ENCODE measurements around the gene KRT86. TPM values are rescaled to one million over a fixed set of nuclear protein-coding genes. Genes with fewer than 3 reads are reported as not detected.

KRT86 gene
- total and polyA plus RNA-seq, 2 of the 8 experiments (the other 6 are each of a cell fraction or from before 2014, with no cell fraction given) = 0.12 TPM; not detected in 1

GRCh38 chr12:52258335-52258901 lies 16.0 kb upstream of the KRT86 start:
- H4K20me1 ChIP-seq (replicated peaks in 1 of 2; ENCODE audit: control insufficient read depth in 1 of 2, insufficient read depth in 2 of 2, low read length in 2 of 2) = no peaks in the 10 kb centered on the region
- H3K23ac ChIP-seq (ENCODE audit: insufficient read length) = no peak overlapping the region
- H2AK5ac ChIP-seq (ENCODE audit: low read depth, low read length) = no peak overlapping the region
- H4K91ac ChIP-seq (replicated peaks; ENCODE audit: insufficient read length, low read length) = no peak overlapping the region
- no peak overlapping the region for H2BK120ac ChIP-seq (replicated peaks; ENCODE audit: low read depth, low read length)
- H3K4me1 ChIP-seq (replicated peaks in 1 of 4; ENCODE audit: control insufficient read depth in 3 of 4, insufficient read depth in 4 of 4, low read length in 3 of 4) = peaks cover 0 to 6% (median under 1%) of the 10 kb centered on the region in 4 experiments; a peak in 3 of 7 replicates
- FAIRE-seq (no peak), DNase-seq (ENCODE audit: low read depth in 1 of 2, low spot score in 2 of 2) (peak in 1 of 2 experiments; percentile 75)
- H3K9me3 ChIP-seq (ENCODE audit: insufficient read depth in 2 of 2, low read depth in 1 of 2, low read length in 1 of 2) = peaks cover 2 to 7% of the 10 kb centered on the region in 2 experiments; a peak in 2 of 4 replicates
- H2BK20ac ChIP-seq (ENCODE audit: low read length) = no peak overlapping the region
- H3K27me3 ChIP-seq (replicated peaks in 1 of 4; ENCODE audit: control insufficient read depth in 3 of 4, extremely low read depth in 1 of 4, insufficient read depth in 3 of 4, low read length in 3 of 4) = peaks cover 14 to 44% (median 37%) of the 10 kb centered on the region in 4 experiments
- 39% methylated on average over 23 of the region's 72 CpGs; no CpG with 5 or more reads in 1 of the 2 experiments for WGBS, 2 experiments (ENCODE audit: extremely low coverage in 1 of 2, insufficient coverage in 1 of 2, insufficient read length in 1 of 2, insufficient replicate concordance in 2 of 2, low coverage in 1 of 2, low lambda C conversion rate in 2 of 2, missing lambda C conversion rate in 1 of 2)
- no peak overlapping the region for H3K4ac ChIP-seq (replicated peaks; ENCODE audit: insufficient read length, low read depth, low read length)
- H2BK5ac ChIP-seq (ENCODE audit: low read depth, low read length) = no peak overlapping the region
- H3K14ac ChIP-seq (ENCODE audit: insufficient read length) = no peak overlapping the region
- no peaks in the 10 kb centered on the region for H3K79me1 ChIP-seq (ENCODE audit: low read depth, low read length)
- H2AFZ ChIP-seq (ENCODE audit: low read length) = no peak overlapping the region
- no peaks in the 10 kb centered on the region for H3K36me3 ChIP-seq (ENCODE audit: control insufficient read depth in 2 of 4, insufficient read depth in 4 of 4, low read length in 3 of 4)
- H3K18ac ChIP-seq (ENCODE audit: extremely low read depth, low read length) = no peak overlapping the region
- no peak overlapping the region for H3K9ac ChIP-seq (replicated peaks in 1 of 4; ENCODE audit: extremely low read depth in 1 of 4, low read depth in 3 of 4, low read length in 3 of 4)
- no peak overlapping the region for H2BK12ac ChIP-seq (ENCODE audit: low read depth, low read length)
- peak overlapping the region in 3 of 4 experiments; percentile 7 to 44 (median 26); a peak in 4 of 8 replicates for H3K4me3 ChIP-seq (ENCODE audit: extremely low read depth in 1 of 4, insufficient read depth in 2 of 4, low read depth in 3 of 4, low read length in 4 of 4)
- peaks cover 3% of the 10 kb centered on the region; the same call in 1 of the 2 replicates for H3K23me2 ChIP-seq (ENCODE audit: low read depth, low read length)
- H4K8ac ChIP-seq (ENCODE audit: extremely low read depth, insufficient read depth, low read length) = no peak overlapping the region
- no peak overlapping the region for H3K27ac ChIP-seq (ENCODE audit: low read depth, low read length)
- H2BK15ac ChIP-seq (ENCODE audit: low read length) = no peak overlapping the region
- no peak overlapping the region for H3K56ac ChIP-seq (replicated peaks; ENCODE audit: insufficient read length, low read depth, low read length)
- no peaks in the 10 kb centered on the region for H3K79me2 ChIP-seq (ENCODE audit: control insufficient read depth in 1 of 2, insufficient read depth in 2 of 2, low read length in 2 of 2)
- H3K4me2 ChIP-seq (ENCODE audit: insufficient read depth in 1 of 2, low read depth in 2 of 2, low read length in 2 of 2) = peak overlapping the region; percentile 43 to 58; a peak in 3 of 4 replicates
- CTCF ChIA-PET (ENCODE audit: partially characterized antibody) = interaction anchor here (0.7 to 12.4 kb wide), 17 partner anchors 9 to 803 kb away, joined by 3 to 105 read pairs (median 4); partner anchors contain the start of gene KRT82
- H4K5ac ChIP-seq (ENCODE audit: insufficient read length, low read depth, low read length) = no peak overlapping the region
- POLR2A ChIA-PET (ENCODE audit: partially characterized antibody) = interaction anchor here (0.8 kb wide), 1 partner anchor 12 kb away, joined by 3 read pairs; no protein-coding TSS in a partner anchor
- TF ChIP-seq MAX (IDR thresholded peaks at IDR 0.05) = peak; percentile 46; the same call in 1 of the 2 replicates
- TF ChIP-seq NANOG (IDR thresholded peaks at IDR 0.05; ENCODE audit: insufficient read depth, low read depth, low read length, poor library complexity, severe bottlenecking) = no peak
- peak in 1 of 3 experiments; percentile 6; a peak in 1 of 4 replicates for TF ChIP-seq CTCF (IDR thresholded peaks at IDR 0.05; ENCODE audit: control extremely low read depth in 1 of 3, insufficient read depth in 1 of 3, low read depth in 1 of 3, low read length in 3 of 3)
- peak; percentile 75; the same call in 1 of the 2 replicates for TF ChIP-seq E2F6 (IDR thresholded peaks at IDR 0.05)
- peak; percentile 48 for TF ChIP-seq KDM4A (IDR thresholded peaks at IDR 0.05; ENCODE audit: low read depth, low read length, severe bottlenecking)
- TF ChIP-seq TCF12 (IDR thresholded peaks at IDR 0.05; ENCODE audit: low read depth, low read length) = no peak
- peak; percentile 42 for TF ChIP-seq RNF2 (IDR thresholded peaks at IDR 0.05; ENCODE audit: borderline replicate concordance, low read depth, low read length, missing control alignments, poor library complexity, severe bottlenecking)
